B cell (primary cell): ENCODE results near the gene SMG9. TPM values are rescaled to one million over a fixed set of nuclear protein-coding genes. Genes with fewer than 3 reads are reported as not detected.

Experiments used
- ATAC-seq: fragments of 200-7000 bp; cut with Tn5 transposase; one replicate; pipeline ENCODE4 v1.10.0; 2021; ENCODE audit warnings: low read depth, mild to moderate bottlenecking, moderate number of reproducible peaks, moderate library complexity
- CTCF ChIA-PET: fragments of 350-600 bp; sonication (Branson Sonifier 250); formaldehyde crosslinking; loops from one replicate; lab custom pipeline; 2021; ENCODE audit warnings: antibody characterized with exemption, inconsistent platforms; lab: Charles Lee
- POLR2A ChIA-PET: fragments of 350-600 bp; sonication (Branson Sonifier 250); formaldehyde crosslinking; loops from one replicate; lab custom pipeline; 2021; ENCODE audit warnings: antibody characterized with exemption; lab: Charles Lee
- DNase-seq: peaks from one replicate; pipeline ENCODE4 v3.0.0; 2013
- H2AFZ ChIP-seq: 2 replicates; pipeline ENCODE4 v1.6.1; 2012; ENCODE audit warnings: mild to moderate bottlenecking, low read depth, low read length; ENCODE audit not compliant: insufficient read depth, poor library complexity, severe bottlenecking
- H3K27ac ChIP-seq, 2 donors: 1 replicate in 1 of 2; 2 replicates in 1 of 2; pipeline ENCODE4 v1.5.1; 2012 to 2013; ENCODE audit warnings: low read length in 2 of 2, mild to moderate bottlenecking in 2 of 2, moderate library complexity in 1 of 2
- H3K27me3 ChIP-seq, 4 experiments: fragments of 200-600 bp in 1 of 4; sonication (generic) in 1 of 4; replicated peaks in 1 of 4; 1 replicate in 2 of 4; 2 replicates in 2 of 4; pipeline versions ENCODE4 v1.6.1 to v1.7.0; 2013 to 2016; ENCODE audit warnings: low read length in 3 of 4, mild to moderate bottlenecking in 2 of 4, mixed read lengths in 1 of 4, moderate library complexity in 1 of 4; ENCODE audit not compliant: insufficient read depth in 4 of 4, control insufficient read depth in 3 of 4; ENCODE audit errors: control extremely low read depth in 1 of 4
- H3K36me3 ChIP-seq, 2 experiments: replicated peaks in 1 of 2; 1 replicate in 1 of 2; 2 replicates in 1 of 2; pipeline versions ENCODE4 v1.6.1 to v1.7.1; 2013; ENCODE audit warnings: low read length in 1 of 2; ENCODE audit not compliant: insufficient read depth in 2 of 2, control insufficient read depth in 1 of 2; ENCODE audit errors: control extremely low read depth in 1 of 2, extremely low read depth in 1 of 2
- H3K4me1 ChIP-seq, 2 donors: fragments of 200-600 bp in 1 of 2; sonication (generic) in 1 of 2; 1 replicate in 1 of 2; 2 replicates in 1 of 2; pipeline versions ENCODE4 v1.5.1 to v1.6.1; 2013 to 2017; ENCODE audit warnings: low read length in 2 of 2; ENCODE audit not compliant: control insufficient read depth in 2 of 2, insufficient read depth in 2 of 2
- H3K4me2 ChIP-seq: replicated peaks from 2 replicates; pipeline ENCODE3; 2012; ENCODE audit warnings: mild to moderate bottlenecking, low read depth, low read length; ENCODE audit not compliant: poor library complexity, severe bottlenecking
- H3K4me3 ChIP-seq, 5 experiments: fragments of 200-600 bp in 1 of 5; sonication (generic) in 1 of 5; 1 replicate in 3 of 5; 2 replicates in 2 of 5; pipeline versions ENCODE4 v1.5.1 to v1.7.0; 2011 to 2016; ENCODE audit warnings: low read length in 4 of 5, mild to moderate bottlenecking in 4 of 5, low read depth in 2 of 5, control low read depth in 1 of 5, moderate library complexity in 1 of 5; ENCODE audit not compliant: insufficient read depth in 1 of 5; ENCODE audit errors: control extremely low read depth in 1 of 5, extremely low read depth in 1 of 5
- H3K79me2 ChIP-seq: fragments of 200-600 bp; sonication (generic); one replicate; pipeline ENCODE4 v1.6.0; 2016; ENCODE audit warnings: low read length; ENCODE audit not compliant: control insufficient read depth, insufficient read depth
- H3K9ac ChIP-seq: fragments of 200-600 bp; sonication (generic); 2 replicates; pipeline ENCODE4 v1.6.1; 2017; ENCODE audit warnings: mild to moderate bottlenecking, low read length, moderate library complexity
- H3K9me3 ChIP-seq, 3 donors: one replicate each; pipeline versions ENCODE4 v1.6.1 to v1.7.1; 2013; ENCODE audit warnings: low read length in 2 of 3; ENCODE audit not compliant: control insufficient read depth in 2 of 3, insufficient read depth in 1 of 3; ENCODE audit errors: control extremely low read depth in 1 of 3
- H4K20me1 ChIP-seq: 2 replicates; pipeline ENCODE4 v1.6.0; 2012; ENCODE audit warnings: mild to moderate bottlenecking, low read length; ENCODE audit not compliant: insufficient read depth, control insufficient read depth, poor library complexity, severe bottlenecking
- H3K27ac Mint-ChIP-seq: one replicate; pipeline ENCODE4 v1.8.0; 2021; ENCODE audit warnings: mixed read lengths
- H3K27me3 Mint-ChIP-seq: one replicate; pipeline ENCODE4 v1.8.0; 2021; ENCODE audit warnings: mixed read lengths
- H3K4me1 Mint-ChIP-seq: one replicate; pipeline ENCODE4 v1.8.0; 2021; ENCODE audit warnings: mixed read lengths
- H3K4me3 Mint-ChIP-seq: one replicate; pipeline ENCODE4 v1.8.0; 2021; ENCODE audit warnings: mixed read lengths
- H3K9me3 Mint-ChIP-seq: one replicate; pipeline ENCODE4 v1.8.0; 2022; ENCODE audit warnings: mixed read lengths; ENCODE audit not compliant: insufficient read depth
- CTCF ChIP-seq: fragments of 200-600 bp; IDR thresholded peaks from one replicate; pipeline ENCODE4 v1.8.0; 2022; ENCODE audit warnings: antibody characterized with exemption, mild to moderate bottlenecking
- EZH2 ChIP-seq: IDR thresholded peaks from 2 replicates; pipeline ENCODE4 v1.6.1; 2012; ENCODE audit warnings: borderline replicate concordance, low read depth, mild to moderate bottlenecking, moderate library complexity, low read length; ENCODE audit not compliant: insufficient read depth, poor library complexity, severe bottlenecking
- WGBS: methylation state at CpG from one replicate; pipeline ENCODE4 v1.1.5; 2013; ENCODE audit warnings: missing lambda C conversion rate; ENCODE audit not compliant: insufficient coverage; 5-methylcytosine and 5-hydroxymethylcytosine counted together
- intact Hi-C: fragments of 100-400 bp; cut with micrococcal nuclease; formaldehyde crosslinking; loops from one replicate; pipeline ENCODE4 v1.10.0; 2022
- polyA plus RNA-seq: library from polyadenylated mRNA; depleted of rRNA; stranded (reverse); fragments of >200 nt; gene quantifications from 2 replicates; pipeline ENCODE4 v1.2.3, GENCODE V29; 2012
- total RNA-seq, 2 donors: library from RNA; stranded (reverse); fragments of 120-200 nt in 1 of 2; gene quantifications; 1 replicate in 1 of 2; 2 replicates in 1 of 2; pipeline versions ENCODE4 v1.2.3 to v1.2.4, GENCODE V29; 2013 to 2022

SMG9 gene
- total and polyA plus RNA-seq, 2 donors (not counting 1 experiment from before 2014, with no cell fraction given), result 33.9 to 87.5 TPM

DNA sequence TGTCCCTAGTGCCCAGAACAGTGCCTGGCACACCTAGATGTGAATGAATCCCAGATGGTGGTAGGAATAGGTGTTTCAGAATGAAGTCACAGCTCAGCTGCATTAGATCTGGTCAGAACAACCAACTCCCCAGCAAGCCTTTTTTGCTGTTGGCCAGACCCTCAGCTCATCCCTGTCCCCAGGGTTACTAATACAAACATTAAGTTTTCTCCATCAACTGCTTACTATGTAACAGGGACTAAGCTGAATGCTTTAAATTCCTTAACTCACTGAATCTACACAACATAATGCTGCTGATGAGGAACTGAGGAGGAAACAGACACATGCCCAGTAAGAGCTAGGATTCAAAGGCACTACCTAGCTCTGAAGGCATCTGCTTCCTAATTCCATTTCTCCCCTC lies 18.8 kb downstream of the SMG9 start:
- Histone ChIP-seq H2AFZ (no peak overlapping the region), H3K4me2 (no peak overlapping the region), H3K27me3 (no peaks in the 10 kb centered on the region), H4K20me1 (no peaks in the 10 kb centered on the region), H3K4me3 (no peak overlapping the region), H3K4me1 (no peaks in the 10 kb centered on the region), H3K9me3 (no peaks in the 10 kb centered on the region), H3K36me3 (peaks cover 2 to 95% of the 10 kb centered on the region in 2 experiments), H3K9ac (no peak overlapping the region), H3K79me2 (no peaks in the 10 kb centered on the region), H3K27ac (no peak overlapping the region)
- ATAC-seq (no peak), DNase-seq (no peak)
- H3K9me3 Mint-ChIP-seq, result no peaks in the 10 kb centered on the region
- H3K4me3 Mint-ChIP-seq, result no peak overlapping the region
- H3K27me3 Mint-ChIP-seq, result no peaks in the 10 kb centered on the region
- POLR2A ChIA-PET, result no interaction called here
- TF ChIP-seq EZH2 (no peak), CTCF (no peak)
- intact Hi-C loops, result no loop called here
- CTCF ChIA-PET, result interaction anchor here (1.4 to 2.4 kb wide), 3 partner anchors 9 to 289 kb away, joined by 3 to 16 read pairs (median 3); no protein-coding TSS in a partner anchor
- no peak overlapping the region for H3K27ac Mint-ChIP-seq
- peaks cover 4% of the 10 kb centered on the region for H3K4me1 Mint-ChIP-seq

DNA sequence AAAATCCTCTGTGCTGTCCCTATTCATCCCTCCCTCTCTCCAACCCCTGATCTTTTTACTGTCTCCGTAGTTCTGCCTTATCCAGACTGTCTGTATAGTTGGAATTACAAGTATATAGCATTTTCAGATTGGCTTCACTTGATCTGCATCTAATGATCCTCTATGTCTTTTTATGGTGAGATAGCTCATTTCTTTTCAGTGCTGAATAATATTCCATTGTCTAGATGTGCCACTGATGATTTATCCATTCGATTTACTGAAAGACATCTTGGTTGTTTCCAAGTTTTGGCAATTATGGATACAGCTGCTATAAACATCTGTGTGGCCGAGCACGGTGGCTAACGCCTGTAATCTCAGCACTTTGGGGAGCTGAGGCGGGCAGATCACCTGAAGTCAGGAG lies 19.7 kb downstream of the SMG9 start:
- H3K79me2 ChIP-seq, result no peaks in the 10 kb centered on the region
- H3K27ac Mint-ChIP-seq, result no peak overlapping the region
- POLR2A ChIA-PET, result no interaction called here

More for the DNA sequence above, 19.7 kb downstream of the SMG9 start:
- Histone ChIP-seq H3K4me2 (no peak overlapping the region), H3K36me3 (peaks cover 2 to 91% of the 10 kb centered on the region in 2 experiments), H3K9ac (no peak overlapping the region), H3K27ac (no peak overlapping the region), H3K27me3 (no peaks in the 10 kb centered on the region), H4K20me1 (no peaks in the 10 kb centered on the region), H3K4me1 (no peaks in the 10 kb centered on the region), H3K9me3 (no peaks in the 10 kb centered on the region), H2AFZ (no peak overlapping the region), H3K4me3 (no peak overlapping the region)
- DNase-seq (no peak), ATAC-seq (no peak)
- Mint-ChIP-seq H3K4me1 (peaks cover 4% of the 10 kb centered on the region), H3K27me3 (no peaks in the 10 kb centered on the region), H3K4me3 (no peak overlapping the region), H3K9me3 (no peaks in the 10 kb centered on the region)
- WGBS, result 98% methylated on average over 5 of the region's 6 CpGs
- CTCF ChIA-PET, result interaction anchor here (2.4 kb wide), 1 partner anchor 10 kb away, joined by 16 read pairs; no protein-coding TSS in a partner anchor
- no peak for TF ChIP-seq CTCF
- no peak for TF ChIP-seq EZH2
- intact Hi-C loops, result no loop called here
